BLaER1 treated with 17β-estradiol and CSF1 and Interleukin-3, amounts not matched to agents 10 nM and 100 nM (cell line): ENCODE data around the gene LRRC26.
A peak's percentile ranks its signal among the peaks of the same experiment; 100 is the strongest.

Experiments
- H3K27ac ChIP-seq, 11 experiments: shearing (Covaris generic); formaldehyde crosslinking; 2 replicates each; pipeline ENCODE4 v1.8.1; 2022
- H3K27me3 ChIP-seq, 11 experiments: shearing (Covaris generic); formaldehyde crosslinking; 2 replicates each; pipeline ENCODE4 v1.8.1; 2022
- H3K36me3 ChIP-seq, 11 experiments: shearing (Covaris generic); formaldehyde crosslinking; 2 replicates each; pipeline ENCODE4 v1.8.1; 2022
- H3K4me1 ChIP-seq, 10 experiments: shearing (Covaris generic); formaldehyde crosslinking; 2 replicates each; pipeline ENCODE4 v1.8.1; 2022
- H3K4me2 ChIP-seq, 11 experiments: shearing (Covaris generic); formaldehyde crosslinking; 2 replicates each; pipeline ENCODE4 v1.8.1; 2022
- H3K4me3 ChIP-seq, 10 experiments: shearing (Covaris generic); formaldehyde crosslinking; 2 replicates each; pipeline ENCODE4 v1.8.1; 2022
- H3K9ac ChIP-seq, 11 experiments: shearing (Covaris generic); formaldehyde crosslinking; 2 replicates each; pipeline ENCODE4 v1.8.1; 2022
- H3K9me3 ChIP-seq, 11 experiments: shearing (Covaris generic); formaldehyde crosslinking; replicated peaks in 1 of 11; 2 replicates each; pipeline ENCODE4 v1.8.1; 2022
- H4K20me1 ChIP-seq, 11 experiments: shearing (Covaris generic); formaldehyde crosslinking; 2 replicates each; pipeline ENCODE4 v1.8.1; 2022
- Cebpa-rat ChIP-seq, 11 experiments: shearing (Covaris generic); IDR thresholded peaks; 2 replicates each; pipeline ENCODE4 v1.8.1; 2022

The LRRC26 gene

DNA sequence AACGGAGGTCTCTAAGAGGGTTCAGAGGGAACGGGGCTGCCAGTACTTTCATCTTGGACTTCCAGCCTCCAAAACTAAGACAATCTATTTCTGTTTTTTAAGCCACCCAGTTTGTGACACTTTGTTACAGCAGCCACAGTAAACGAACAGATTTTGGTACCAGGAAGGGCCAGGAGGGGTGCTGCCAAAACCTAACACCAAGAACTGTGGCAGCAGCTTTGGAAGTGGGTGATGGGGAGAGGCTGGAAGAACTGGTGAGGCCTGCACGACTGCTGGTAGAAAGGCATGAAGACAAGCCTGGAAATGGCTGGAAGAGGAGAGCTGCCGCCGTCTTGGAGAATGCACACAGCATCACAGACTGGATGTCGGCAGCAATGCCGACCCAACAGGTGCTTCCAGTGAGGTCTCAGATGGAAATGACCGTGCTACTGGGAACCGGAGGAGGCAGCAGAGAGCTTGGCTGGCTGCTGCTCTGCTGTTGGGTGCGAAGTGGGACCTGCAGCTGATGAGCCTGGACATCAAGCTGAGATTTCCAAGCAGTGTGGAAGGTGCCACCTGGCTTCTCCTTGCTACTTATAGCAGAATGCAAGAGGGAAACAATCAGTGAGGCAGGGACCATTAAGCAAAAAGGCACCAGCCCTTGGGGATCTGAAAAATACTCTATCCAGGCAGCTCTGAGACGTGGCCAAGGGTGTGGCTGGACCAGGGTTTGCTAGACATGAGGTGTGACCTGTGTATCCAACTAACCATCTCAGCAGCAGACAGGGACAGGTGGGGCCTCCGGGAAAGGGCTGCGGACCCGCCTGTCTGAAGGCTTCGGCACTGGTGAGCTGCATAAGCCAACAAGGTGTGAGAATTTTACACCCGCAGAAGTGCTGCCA is 6.7 kb upstream of the LRRC26 start:
- peaks cover 0 to 85% (median 37%) of the 10 kb centered on the region in 11 experiments; a peak in 18 of 22 replicates for H4K20me1 ChIP-seq
- no peaks in the 10 kb centered on the region for H3K9me3 ChIP-seq
- no peak overlapping the region for H3K9ac ChIP-seq
- H3K4me3 ChIP-seq = no peak overlapping the region
- peaks cover 0 to 39% (median 0%) of the 10 kb centered on the region in 11 experiments; a peak in 6 of 22 replicates for H3K27me3 ChIP-seq
- peak overlapping the region in 6 of 11 experiments; percentile 54 to 100 (median 82); a peak in 5 of 22 replicates for H3K4me2 ChIP-seq
- peaks cover 33 to 64% (median 57%) of the 10 kb centered on the region in 10 experiments for H3K4me1 ChIP-seq
- no peak for TF ChIP-seq Cebpa-rat (IDR thresholded peaks at IDR 0.05)
- peaks cover 31 to 50% (median 46%) of the 10 kb centered on the region in 11 experiments for H3K36me3 ChIP-seq
- H3K27ac ChIP-seq = no peak overlapping the region

DNA sequence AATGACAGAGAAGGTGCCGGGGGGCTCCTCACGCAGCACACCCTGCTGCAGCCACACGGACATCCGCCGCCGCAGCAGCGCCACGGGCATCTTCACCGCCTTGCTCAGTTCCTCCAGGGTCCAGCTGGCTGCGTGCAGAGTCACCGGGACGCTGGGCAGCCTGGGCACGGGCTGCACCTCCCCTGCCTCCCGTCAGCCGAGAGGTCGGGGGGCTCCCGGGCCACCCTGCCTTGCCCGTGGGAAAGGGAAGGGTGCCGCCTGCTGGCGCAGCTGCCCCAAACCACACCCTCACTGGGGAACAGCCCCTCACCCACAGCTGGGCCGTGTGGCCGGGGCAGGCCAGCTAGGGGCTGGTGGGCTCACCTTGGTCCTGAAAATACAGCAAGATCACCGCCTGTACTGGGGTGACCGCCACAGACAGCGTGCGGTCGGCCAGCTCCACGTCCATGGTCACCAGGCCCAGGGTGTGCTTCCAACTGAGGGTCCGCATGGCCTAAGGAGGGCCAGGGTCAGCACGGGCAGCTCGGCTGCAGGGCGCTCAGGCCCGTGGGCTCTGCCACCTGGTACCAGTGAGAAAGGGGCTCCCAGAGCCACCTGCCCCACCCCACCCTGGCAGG is 5.6 kb upstream of the LRRC26 start:
- Histone ChIP-seq H4K20me1 (peaks cover 0 to 85% (median 37%) of the 10 kb centered on the region in 11 experiments; a peak in 18 of 22 replicates), H3K27me3 (peaks cover 0 to 49% (median 0%) of the 10 kb centered on the region in 11 experiments; a peak in 6 of 22 replicates), H3K4me2 (peak overlapping the region in 10 of 11 experiments; percentile 18 to 100 (median 63); a peak in 19 of 22 replicates), H3K4me1 (peaks cover 33 to 74% (median 68%) of the 10 kb centered on the region in 10 experiments), H3K27ac (no peak overlapping the region), H3K9me3 (no peaks in the 10 kb centered on the region), H3K4me3 (peak overlapping the region in 1 of 10 experiments; percentile 35; a peak in 1 of 20 replicates), H3K36me3 (peaks cover 20 to 39% (median 36%) of the 10 kb centered on the region in 11 experiments), H3K9ac (peak overlapping the region in 1 of 11 experiments; percentile 41; a peak in 2 of 22 replicates)
- TF ChIP-seq Cebpa-rat (IDR thresholded peaks at IDR 0.05) = no peak

GRCh38 chr9:137174722-137175293 is 5.0 kb upstream of the LRRC26 start:
- peaks cover 0 to 85% (median 37%) of the 10 kb centered on the region in 11 experiments; a peak in 18 of 22 replicates for H4K20me1 ChIP-seq
- H3K4me2 ChIP-seq = peak overlapping the region; percentile 18 to 100 (median 99); a peak in 20 of 22 replicates
- peaks cover 37 to 79% (median 75%) of the 10 kb centered on the region in 10 experiments for H3K4me1 ChIP-seq
- H3K27ac ChIP-seq = peak overlapping the region in 5 of 11 experiments; percentile 11 to 68 (median 64); a peak in 6 of 22 replicates
- peak overlapping the region in 5 of 11 experiments; percentile 13 to 74 (median 62); a peak in 9 of 22 replicates for H3K9ac ChIP-seq
- H3K36me3 ChIP-seq = peaks cover 14 to 32% (median 29%) of the 10 kb centered on the region in 11 experiments
- peak overlapping the region in 2 of 10 experiments; percentile 41 to 53; a peak in 3 of 20 replicates for H3K4me3 ChIP-seq
- no peaks in the 10 kb centered on the region for H3K9me3 ChIP-seq
- no peak for TF ChIP-seq Cebpa-rat (IDR thresholded peaks at IDR 0.05)
- H3K27me3 ChIP-seq = peaks cover 0 to 56% (median 0%) of the 10 kb centered on the region in 11 experiments; a peak in 10 of 22 replicates

DNA sequence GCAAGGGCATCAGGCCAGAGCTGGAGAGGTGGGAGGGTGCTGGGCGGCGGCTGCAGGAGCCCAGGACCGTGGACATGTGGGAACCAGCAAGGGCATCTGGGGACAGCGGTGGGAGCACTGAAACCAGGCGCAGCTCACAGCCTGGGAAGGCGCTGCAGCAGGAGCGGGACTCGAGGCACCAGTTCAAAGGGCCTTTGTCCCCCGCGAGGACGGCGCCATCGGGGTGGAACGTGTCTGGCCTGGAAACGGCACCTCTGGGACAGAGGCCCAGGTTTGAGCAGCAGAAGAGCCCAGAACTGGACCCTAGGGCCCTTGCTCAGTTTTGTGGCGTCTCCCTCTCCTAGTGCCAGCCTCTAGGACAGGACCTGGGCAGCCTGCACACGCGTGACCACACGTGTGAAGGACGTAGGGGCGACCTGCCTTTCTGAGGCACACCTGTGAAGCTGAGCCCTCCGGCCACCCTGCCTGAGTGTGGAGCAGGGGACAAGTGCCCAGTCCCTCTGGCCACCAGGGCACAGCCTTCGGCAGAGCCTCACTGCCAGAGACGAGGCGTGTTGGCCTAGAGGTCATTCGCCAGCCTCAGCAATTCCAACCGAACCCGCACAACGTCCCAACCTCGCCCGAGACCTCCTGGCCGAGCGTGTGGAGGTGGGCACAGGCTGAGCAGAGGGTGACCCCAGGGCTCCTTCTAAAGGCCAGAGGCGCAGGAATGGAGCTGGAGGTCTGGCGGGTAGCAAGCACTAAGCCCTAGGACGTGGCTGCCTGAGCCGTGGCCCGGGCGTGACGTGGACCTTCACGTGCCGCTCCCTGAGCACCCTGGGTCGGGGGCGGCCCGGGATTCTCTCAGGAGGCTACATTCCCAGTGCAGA is 4.2 kb upstream of the LRRC26 start:
- Histone ChIP-seq H3K9ac (peak overlapping the region in 8 of 11 experiments; percentile 13 to 74 (median 48); a peak in 13 of 22 replicates), H3K27me3 (peaks cover 0 to 64% (median 0%) of the 10 kb centered on the region in 11 experiments; a peak in 12 of 22 replicates), H3K36me3 (peaks cover 8 to 25% (median 21%) of the 10 kb centered on the region in 11 experiments; a peak in 20 of 22 replicates), H3K4me2 (peak overlapping the region; percentile 60 to 100 (median 99)), H4K20me1 (peaks cover 0 to 85% (median 37%) of the 10 kb centered on the region in 11 experiments; a peak in 18 of 22 replicates), H3K4me3 (peak overlapping the region in 5 of 10 experiments; percentile 16 to 53 (median 21); a peak in 4 of 20 replicates), H3K9me3 (no peaks in the 10 kb centered on the region), H3K4me1 (peaks cover 39 to 84% (median 81%) of the 10 kb centered on the region in 10 experiments), H3K27ac (peak overlapping the region in 7 of 11 experiments; percentile 11 to 68 (median 50); a peak in 12 of 22 replicates)
- no peak for TF ChIP-seq Cebpa-rat (IDR thresholded peaks at IDR 0.05)

- H3K9ac ChIP-seq = peak overlapping the region in 7 of 11 experiments; percentile 11 to 74 (median 58); a peak in 11 of 22 replicates
- H3K36me3 ChIP-seq = peaks cover 7 to 16% (median 13%) of the 10 kb centered on the region in 11 experiments; a peak in 19 of 22 replicates
- TF ChIP-seq Cebpa-rat (IDR thresholded peaks at IDR 0.05) = no peak
- H3K4me1 ChIP-seq = peaks cover 33 to 86% (median 82%) of the 10 kb centered on the region in 10 experiments
- H3K27me3 ChIP-seq = peaks cover 0 to 72% (median 0%) of the 10 kb centered on the region in 11 experiments; a peak in 12 of 22 replicates
- H3K4me2 ChIP-seq = peak overlapping the region; percentile 60 to 100 (median 99)
- peak overlapping the region in 5 of 10 experiments; percentile 16 to 53 (median 21); a peak in 5 of 20 replicates for H3K4me3 ChIP-seq
- H3K9me3 ChIP-seq = no peaks in the 10 kb centered on the region
- peak overlapping the region in 7 of 11 experiments; percentile 11 to 68 (median 50); a peak in 11 of 22 replicates for H3K27ac ChIP-seq
- peaks cover 0 to 79% (median 34%) of the 10 kb centered on the region in 11 experiments; a peak in 18 of 22 replicates for H4K20me1 ChIP-seq
Observed at GRCh38 chr9:137172901-137173795, 3.3 kb upstream of the LRRC26 start.

GRCh38 chr9:137171149-137171900 is 1.5 kb upstream of the LRRC26 start:
- Histone ChIP-seq H3K36me3 (no peaks in the 10 kb centered on the region), H3K9me3 (no peaks in the 10 kb centered on the region), H3K4me2 (peak overlapping the region in 9 of 11 experiments; percentile 81 to 100 (median 100); a peak in 18 of 22 replicates), H4K20me1 (peaks cover 0 to 91% (median 33%) of the 10 kb centered on the region in 11 experiments; a peak in 19 of 22 replicates), H3K27ac (peak overlapping the region in 3 of 11 experiments; percentile 38 to 64 (median 55); a peak in 3 of 22 replicates), H3K9ac (peak overlapping the region in 4 of 11 experiments; percentile 37 to 63 (median 62); a peak in 7 of 22 replicates), H3K27me3 (peaks cover 0 to 91% (median 9%) of the 10 kb centered on the region in 11 experiments; a peak in 16 of 22 replicates), H3K4me1 (peaks cover 33 to 98% (median 96%) of the 10 kb centered on the region in 10 experiments), H3K4me3 (peak overlapping the region in 2 of 10 experiments; percentile 21 to 32; a peak in 1 of 20 replicates)
- no peak for TF ChIP-seq Cebpa-rat (IDR thresholded peaks at IDR 0.05)
